SK-N-MC (cell line): ENCODE measurements around the gene ANO2.

Experiments
- DNase-seq: peaks from one replicate; pipeline ENCODE4 v3.0.0-alpha.2; 2011; ENCODE audit warnings: low read depth, low spot score
- H3K27ac ChIP-seq: fragments of 200-600 bp; sonication (generic); 2 replicates; pipeline ENCODE4 v1.5.1; 2016; ENCODE audit warnings: mixed run types
- H3K36me3 ChIP-seq: fragments of 200-600 bp; sonication (generic); 2 replicates; pipeline ENCODE4 v1.6.1; 2017; ENCODE audit warnings: antibody characterized with exemption, low read length, mixed read lengths; ENCODE audit not compliant: insufficient read depth
- H3K4me3 ChIP-seq: fragments of 200-600 bp; sonication (generic); 2 replicates; pipeline ENCODE4 v1.5.1; 2016
- H3K9ac ChIP-seq: fragments of 200-600 bp; sonication (generic); 2 replicates; pipeline ENCODE4 v1.8.0; 2017; ENCODE audit warnings: mixed run types, mixed read lengths; ENCODE audit not compliant: insufficient read length
- H3K9me3 ChIP-seq: fragments of 200-600 bp; sonication (generic); 2 replicates; pipeline ENCODE4 v1.6.1; 2017; ENCODE audit warnings: low read depth, mild to moderate bottlenecking, antibody characterized with exemption, low read length, moderate library complexity, mixed read lengths
- EZH2 ChIP-seq: fragments of 200-600 bp; sonication (generic); IDR thresholded peaks from one replicate; pipeline ENCODE4 v1.6.1; 2017; ENCODE audit warnings: antibody characterized with exemption
- FOXP2 ChIP-seq: optimal IDR thresholded peaks from 2 replicates; pipeline ENCODE3; 2011; ENCODE audit warnings: mild to moderate bottlenecking, moderate library complexity; ENCODE audit not compliant: insufficient read depth; ENCODE audit errors: extremely low read length, control extremely low read depth
- POLR2AphosphoS5 ChIP-seq: IDR thresholded peaks from 2 replicates; pipeline ENCODE4 v1.6.1; 2012; ENCODE audit warnings: mild to moderate bottlenecking, low read depth, low read length, borderline replicate concordance

The ANO2 gene

DNA sequence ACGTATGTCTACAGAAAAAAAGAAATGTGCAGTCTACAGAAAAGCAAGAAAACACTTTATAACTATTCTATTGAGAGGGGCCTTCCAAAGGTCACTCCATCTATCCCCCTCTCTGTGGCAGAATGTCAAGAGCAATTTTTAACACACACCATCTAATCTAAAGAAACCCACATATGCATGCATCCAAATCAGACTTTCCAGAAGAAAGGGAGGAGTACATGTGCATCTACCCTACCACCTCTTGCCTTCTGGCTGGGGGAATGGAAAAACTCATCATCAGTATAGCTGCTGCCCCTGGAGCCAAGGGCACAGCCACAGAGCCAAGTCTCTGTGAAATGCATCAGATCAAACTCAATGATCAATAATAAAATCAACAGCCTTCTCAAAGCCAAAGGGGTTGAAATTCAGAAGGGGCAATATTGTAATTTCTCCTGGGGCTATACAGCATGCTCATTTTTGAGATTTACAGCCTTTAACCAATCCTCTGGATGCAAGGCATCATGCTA lies 63.9 kb downstream of the ANO2 start:
- TF ChIP-seq POLR2AphosphoS5 (no peak), FOXP2 (no peak), EZH2 (no peak)
- no peak overlapping the region for H3K27ac ChIP-seq
- H3K36me3 ChIP-seq, result no peaks in the 10 kb centered on the region
- no peak for DNase-seq
- H3K4me3 ChIP-seq, result no peak overlapping the region
- no peak overlapping the region for H3K9ac ChIP-seq
- H3K9me3 ChIP-seq, result no peaks in the 10 kb centered on the region

GRCh38 chr12:5875851-5876250 lies 69.2 kb downstream of the ANO2 start:
- no peak overlapping the region for H3K9ac ChIP-seq
- H3K4me3 ChIP-seq, result no peak overlapping the region
- H3K36me3 ChIP-seq, result no peaks in the 10 kb centered on the region
- no peak for TF ChIP-seq FOXP2
- TF ChIP-seq POLR2AphosphoS5, result no peak
- no peak for TF ChIP-seq EZH2
- no peaks in the 10 kb centered on the region for H3K9me3 ChIP-seq
- DNase-seq, result no peak
- no peak overlapping the region for H3K27ac ChIP-seq

GRCh38 chr12:5874514-5874913 lies 70.5 kb downstream of the ANO2 start:
- no peak overlapping the region for H3K4me3 ChIP-seq
- DNase-seq, result no peak
- H3K9me3 ChIP-seq, result no peaks in the 10 kb centered on the region
- H3K36me3 ChIP-seq, result no peaks in the 10 kb centered on the region
- TF ChIP-seq POLR2AphosphoS5 (no peak), FOXP2 (no peak), EZH2 (no peak)
- no peak overlapping the region for H3K27ac ChIP-seq
- no peak overlapping the region for H3K9ac ChIP-seq

DNA sequence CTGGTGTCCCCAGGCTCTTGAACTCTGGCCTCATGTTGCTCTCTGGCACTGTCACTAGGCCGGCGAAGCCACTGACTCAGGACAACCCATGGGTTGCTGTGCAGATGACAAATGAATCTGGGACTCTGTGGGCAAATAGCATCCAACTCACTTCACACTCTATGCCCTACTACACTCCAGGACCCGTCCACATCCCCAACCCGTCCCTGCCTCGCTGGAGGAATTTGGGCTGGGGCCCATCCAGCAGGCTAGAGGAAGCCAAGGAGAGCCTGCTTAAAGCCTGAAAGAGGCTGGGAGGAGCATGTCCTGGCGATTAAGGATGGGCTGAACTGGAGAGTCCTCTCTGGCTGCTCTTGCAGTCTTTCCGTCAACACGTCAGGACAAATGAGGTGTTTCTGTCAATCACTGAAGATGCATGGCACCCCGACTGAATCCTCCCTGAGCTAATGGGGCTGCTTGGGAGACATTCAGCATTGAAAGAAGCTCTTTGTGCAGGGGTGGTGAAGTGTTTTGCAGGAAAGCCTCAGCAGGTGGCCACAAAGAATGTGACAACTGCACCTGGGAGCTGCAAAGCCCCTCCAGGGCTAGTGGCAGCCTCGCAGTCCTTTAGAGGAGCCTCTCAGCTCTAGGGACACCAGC lies 71.7 kb downstream of the ANO2 start:
- Histone ChIP-seq H3K9ac (no peak overlapping the region), H3K4me3 (no peak overlapping the region), H3K36me3 (no peaks in the 10 kb centered on the region), H3K27ac (no peak overlapping the region), H3K9me3 (no peaks in the 10 kb centered on the region)
- TF ChIP-seq POLR2AphosphoS5 (no peak), EZH2 (no peak), FOXP2 (no peak)
- no peak for DNase-seq

GRCh38 chr12:5872745-5873144 lies 72.3 kb downstream of the ANO2 start:
- TF ChIP-seq POLR2AphosphoS5 (no peak), FOXP2 (no peak), EZH2 (no peak)
- no peak for DNase-seq
- no peaks in the 10 kb centered on the region for H3K9me3 ChIP-seq
- H3K4me3 ChIP-seq, result no peak overlapping the region
- H3K36me3 ChIP-seq, result no peaks in the 10 kb centered on the region
- no peak overlapping the region for H3K9ac ChIP-seq
- H3K27ac ChIP-seq, result no peak overlapping the region

- no peak for DNase-seq
- Histone ChIP-seq H3K9me3 (no peaks in the 10 kb centered on the region), H3K4me3 (no peak overlapping the region), H3K27ac (no peak overlapping the region), H3K36me3 (no peaks in the 10 kb centered on the region), H3K9ac (no peak overlapping the region)
- TF ChIP-seq EZH2 (no peak), FOXP2 (no peak), POLR2AphosphoS5 (no peak)
These were observed 73.3 kb downstream of the ANO2 start for GRCh38 chr12:5871741-5872140.

DNA sequence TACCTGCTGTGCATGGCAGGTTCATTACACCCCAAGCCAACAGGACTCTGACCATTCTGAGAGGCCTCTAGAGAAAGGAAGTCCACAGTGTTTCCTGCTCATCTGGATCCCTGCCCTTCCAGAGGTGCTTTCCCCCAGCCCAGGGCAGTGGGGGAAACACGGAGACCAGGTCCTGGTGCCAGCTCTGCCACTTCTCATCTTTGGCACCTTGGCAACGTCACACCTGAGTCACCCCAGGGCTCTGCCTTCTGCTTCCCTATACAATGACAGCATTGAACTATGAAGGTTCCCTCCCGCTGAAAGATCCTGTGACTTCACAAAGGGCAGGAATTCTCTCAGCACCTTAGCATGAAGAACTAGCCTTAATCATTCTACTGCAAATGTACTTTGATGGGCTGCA lies 74.9 kb downstream of the ANO2 start:
- H3K36me3 ChIP-seq, result no peaks in the 10 kb centered on the region
- H3K9me3 ChIP-seq, result no peaks in the 10 kb centered on the region
- H3K9ac ChIP-seq, result no peak overlapping the region
- no peak for DNase-seq
- H3K27ac ChIP-seq, result no peak overlapping the region
- TF ChIP-seq POLR2AphosphoS5 (no peak), EZH2 (no peak), FOXP2 (no peak)
- no peak overlapping the region for H3K4me3 ChIP-seq

- Histone ChIP-seq H3K36me3 (no peaks in the 10 kb centered on the region), H3K9ac (no peak overlapping the region), H3K9me3 (no peaks in the 10 kb centered on the region), H3K27ac (no peak overlapping the region), H3K4me3 (no peak overlapping the region)
- TF ChIP-seq FOXP2, result no peak
- no peak for TF ChIP-seq EZH2
- TF ChIP-seq POLR2AphosphoS5, result no peak
- DNase-seq, result no peak
These were observed 76.3 kb downstream of the ANO2 start for GRCh38 chr12:5868625-5869295.
